ENCODE results near the gene TMEM45B.
"Not testable (repeated sequence)": the region's sequence is repeated elsewhere in the genome, so short reads cannot be mapped to it uniquely, and the experiment has no call there.

The TMEM45B gene

GRCh38 chr11:129819237-129819636 is 3.6 kb downstream of the TMEM45B start:
- no peaks in the 10 kb centered on the region for H3K4me1 ChIP-seq
- no peaks in the 10 kb centered on the region for H3K9me3 ChIP-seq
- in situ Hi-C loops (cut with MboI; ENCODE audit: low sequenced_read_pairs): no loop called here
- no peak overlapping the region for H3K4me3 ChIP-seq
- no peaks in the 10 kb centered on the region for H3K36me3 ChIP-seq (replicated peaks)
- no peak for DNase-seq (ENCODE audit: low spot score in 2 of 2)
- H3K27me3 ChIP-seq (ENCODE audit: low read depth): peaks cover 11% of the 10 kb centered on the region

GRCh38 chr11:129820228-129820627 is 4.6 kb downstream of the TMEM45B start:
- in situ Hi-C loops (cut with MboI; ENCODE audit: low sequenced_read_pairs); H3K4me3 ChIP-seq; H3K9me3 ChIP-seq; H3K4me1 ChIP-seq; DNase-seq (ENCODE audit: low spot score in 2 of 2); H3K36me3 ChIP-seq (replicated peaks): not testable (repeated sequence)
- H3K27me3 ChIP-seq (ENCODE audit: low read depth): peaks cover 11% of the 10 kb centered on the region

GRCh38 chr11:129823281-129823680 is 7.6 kb downstream of the TMEM45B start:
- H3K4me1 ChIP-seq; DNase-seq (ENCODE audit: low spot score in 2 of 2); in situ Hi-C loops (cut with MboI; ENCODE audit: low sequenced_read_pairs); H3K27me3 ChIP-seq (ENCODE audit: low read depth); H3K9me3 ChIP-seq; H3K4me3 ChIP-seq; H3K36me3 ChIP-seq (replicated peaks): not testable (repeated sequence)

- H3K4me1 ChIP-seq; DNase-seq (ENCODE audit: low spot score in 2 of 2); in situ Hi-C loops (cut with MboI; ENCODE audit: low sequenced_read_pairs); H3K4me3 ChIP-seq; H3K27me3 ChIP-seq (ENCODE audit: low read depth); H3K9me3 ChIP-seq; H3K36me3 ChIP-seq (replicated peaks): not testable (repeated sequence)
These were observed 8.2 kb downstream of the TMEM45B start for GRCh38 chr11:129823799-129824198.

GRCh38 chr11:129825380-129825779 is 9.7 kb downstream of the TMEM45B start:
- no peak overlapping the region for H3K4me3 ChIP-seq
- no peak for DNase-seq (ENCODE audit: low spot score in 2 of 2)
- no peaks in the 10 kb centered on the region for H3K36me3 ChIP-seq (replicated peaks)
- H3K9me3 ChIP-seq: no peaks in the 10 kb centered on the region
- no peaks in the 10 kb centered on the region for H3K27me3 ChIP-seq (ENCODE audit: low read depth)
- H3K4me1 ChIP-seq: no peaks in the 10 kb centered on the region
- in situ Hi-C loops (cut with MboI; ENCODE audit: low sequenced_read_pairs): no loop called here

GRCh38 chr11:129828301-129828836 is 12.7 kb downstream of the TMEM45B start:
- no peak for DNase-seq (ENCODE audit: low spot score in 2 of 2)

GRCh38 chr11:129829497-129829896 is 13.8 kb downstream of the TMEM45B start:
- H3K27me3 ChIP-seq (ENCODE audit: low read depth); H3K4me1 ChIP-seq; DNase-seq (ENCODE audit: low spot score in 2 of 2); H3K9me3 ChIP-seq; in situ Hi-C loops (cut with MboI; ENCODE audit: low sequenced_read_pairs); H3K4me3 ChIP-seq; H3K36me3 ChIP-seq (replicated peaks): not testable (repeated sequence)

More at GRCh38 chr11:129828301-129828836, 12.7 kb downstream of the TMEM45B start:
- in situ Hi-C loops (cut with MboI; ENCODE audit: low sequenced_read_pairs): no loop called here
- Histone ChIP-seq H3K36me3 (replicated peaks) (no peaks in the 10 kb centered on the region), H3K4me3 (no peak overlapping the region), H3K9me3 (no peaks in the 10 kb centered on the region), H3K27me3 (ENCODE audit: low read depth) (no peaks in the 10 kb centered on the region), H3K4me1 (no peaks in the 10 kb centered on the region)

GRCh38 chr11:129831227-129831626 is 15.6 kb downstream of the TMEM45B start:
- H3K4me3 ChIP-seq: not testable (repeated sequence)

GRCh38 chr11:129833260-129833659 is 17.6 kb downstream of the TMEM45B start:
- H3K4me1 ChIP-seq; H3K9me3 ChIP-seq; H3K4me3 ChIP-seq; DNase-seq (ENCODE audit: low spot score in 2 of 2); in situ Hi-C loops (cut with MboI; ENCODE audit: low sequenced_read_pairs); H3K27me3 ChIP-seq (ENCODE audit: low read depth); H3K36me3 ChIP-seq (replicated peaks): not testable (repeated sequence)

More at GRCh38 chr11:129831227-129831626, 15.6 kb downstream of the TMEM45B start:
- H3K27me3 ChIP-seq (ENCODE audit: low read depth); H3K9me3 ChIP-seq; H3K36me3 ChIP-seq (replicated peaks); DNase-seq (ENCODE audit: low spot score in 2 of 2); in situ Hi-C loops (cut with MboI; ENCODE audit: low sequenced_read_pairs); H3K4me1 ChIP-seq: not testable (repeated sequence)

- H3K9me3 ChIP-seq; H3K27me3 ChIP-seq (ENCODE audit: low read depth); in situ Hi-C loops (cut with MboI; ENCODE audit: low sequenced_read_pairs); H3K36me3 ChIP-seq (replicated peaks); H3K4me3 ChIP-seq; H3K4me1 ChIP-seq; DNase-seq (ENCODE audit: low spot score in 2 of 2): not testable (repeated sequence)
These were observed 20.8 kb downstream of the TMEM45B start for GRCh38 chr11:129836423-129836891.

GRCh38 chr11:129836979-129837378 is 21.3 kb downstream of the TMEM45B start:
- no peak for DNase-seq (ENCODE audit: low spot score in 2 of 2)
- H3K9me3 ChIP-seq: no peaks in the 10 kb centered on the region
- no peaks in the 10 kb centered on the region for H3K27me3 ChIP-seq (ENCODE audit: low read depth)
- no peaks in the 10 kb centered on the region for H3K36me3 ChIP-seq (replicated peaks)
- no peaks in the 10 kb centered on the region for H3K4me1 ChIP-seq
- in situ Hi-C loops (cut with MboI; ENCODE audit: low sequenced_read_pairs): no loop called here
- H3K4me3 ChIP-seq: no peak overlapping the region

- Histone ChIP-seq H3K27me3 (ENCODE audit: low read depth) (no peaks in the 10 kb centered on the region), H3K4me1 (no peaks in the 10 kb centered on the region), H3K9me3 (no peaks in the 10 kb centered on the region), H3K36me3 (replicated peaks) (no peaks in the 10 kb centered on the region), H3K4me3 (no peak overlapping the region)
- in situ Hi-C loops (cut with MboI; ENCODE audit: low sequenced_read_pairs): no loop called here
- DNase-seq (ENCODE audit: low spot score in 2 of 2): no peak
These were observed 24.6 kb downstream of the TMEM45B start for GRCh38 chr11:129840236-129840635.

GRCh38 chr11:129842138-129842537 is 26.5 kb downstream of the TMEM45B start:
- H3K4me3 ChIP-seq: no peak overlapping the region
- H3K27me3 ChIP-seq (ENCODE audit: low read depth): no peaks in the 10 kb centered on the region
- no peaks in the 10 kb centered on the region for H3K36me3 ChIP-seq (replicated peaks)
- H3K9me3 ChIP-seq: no peaks in the 10 kb centered on the region
- H3K4me1 ChIP-seq: peaks cover 6% of the 10 kb centered on the region
- no peak for DNase-seq (ENCODE audit: low spot score in 2 of 2)
- in situ Hi-C loops (cut with MboI; ENCODE audit: low sequenced_read_pairs): no loop called here

- Histone ChIP-seq H3K9me3 (no peaks in the 10 kb centered on the region), H3K4me3 (no peak overlapping the region), H3K36me3 (replicated peaks) (no peaks in the 10 kb centered on the region), H3K4me1 (peaks cover 6% of the 10 kb centered on the region), H3K27me3 (ENCODE audit: low read depth) (no peaks in the 10 kb centered on the region)
- in situ Hi-C loops (cut with MboI; ENCODE audit: low sequenced_read_pairs): no loop called here
- DNase-seq (ENCODE audit: low spot score in 2 of 2): no peak
These were observed 31.1 kb downstream of the TMEM45B start for GRCh38 chr11:129846508-129847335.

Data from HAP-1 (cell line).